Mesendoderm (in vitro differentiated cells): ENCODE measurements around the gene FHIP1B.

Source experiments
- DNase-seq: peaks from one replicate; pipeline ENCODE4 v3.0.0; 2013
- H2AK5ac ChIP-seq: 2 replicates; pipeline ENCODE4 v1.6.1; 2013; ENCODE audit warnings: low read length, inconsistent platforms
- H2BK120ac ChIP-seq: 2 replicates; pipeline ENCODE4 v1.6.1; 2013; ENCODE audit warnings: low read depth, mild to moderate bottlenecking, low read length, moderate library complexity, mixed read lengths
- H2BK15ac ChIP-seq: replicated peaks from 2 replicates; pipeline ENCODE4 v1.6.1; 2013; ENCODE audit warnings: low read depth, mild to moderate bottlenecking, moderate library complexity
- H2BK5ac ChIP-seq: 2 replicates; pipeline ENCODE4 v1.6.1; 2013; ENCODE audit warnings: low read length, inconsistent platforms
- H3K18ac ChIP-seq: 2 replicates; pipeline ENCODE4 v1.6.1; 2013; ENCODE audit warnings: mild to moderate bottlenecking, low read length, mixed read lengths
- H3K23ac ChIP-seq: one replicate; pipeline ENCODE4 v1.6.1; 2013; ENCODE audit warnings: low read length
- H3K27ac ChIP-seq: 2 replicates; pipeline ENCODE4 v1.5.1; 2013; ENCODE audit warnings: low read depth, mild to moderate bottlenecking, inconsistent platforms, low read length, moderate library complexity
- H3K27me3 ChIP-seq: 2 replicates; pipeline ENCODE4 v1.6.1; 2013; ENCODE audit warnings: low read length, control low read depth, mild to moderate bottlenecking, inconsistent platforms; ENCODE audit not compliant: insufficient read depth, poor library complexity
- H3K36me3 ChIP-seq: 2 replicates; pipeline ENCODE4 v1.6.1; 2013; ENCODE audit warnings: low read length, inconsistent platforms; ENCODE audit not compliant: control insufficient read depth, insufficient read depth
- H3K4ac ChIP-seq: one replicate; pipeline ENCODE4 v1.6.1; 2013; ENCODE audit warnings: low read depth, mild to moderate bottlenecking, low read length, moderate library complexity
- H3K4me1 ChIP-seq: 2 replicates; pipeline ENCODE4 v1.6.1; 2013; ENCODE audit warnings: low read depth, low read length, inconsistent platforms; ENCODE audit not compliant: control insufficient read depth
- H3K4me2 ChIP-seq: 2 replicates; pipeline ENCODE4 v1.6.1; 2013; ENCODE audit warnings: low read length
- H3K4me3 ChIP-seq: 2 replicates; pipeline ENCODE4 v1.5.1; 2013; ENCODE audit warnings: mild to moderate bottlenecking, low read length
- H3K56ac ChIP-seq: one replicate; pipeline ENCODE4 v1.6.1; 2013; ENCODE audit warnings: low read length
- H3K79me1 ChIP-seq: 2 replicates; pipeline ENCODE4 v1.6.1; 2013; ENCODE audit warnings: low read length, inconsistent platforms
- H3K79me2 ChIP-seq: 2 replicates; pipeline ENCODE4 v1.6.1; 2013; ENCODE audit warnings: mild to moderate bottlenecking, low read length; ENCODE audit not compliant: control insufficient read depth, insufficient read depth
- H3K9ac ChIP-seq: 2 replicates; pipeline ENCODE4 v1.6.1; 2013; ENCODE audit warnings: low read length, inconsistent platforms
- H4K5ac ChIP-seq: one replicate; pipeline ENCODE4 v1.6.1; 2013; ENCODE audit warnings: low read length
- H4K8ac ChIP-seq: one replicate; pipeline ENCODE4 v1.6.1; 2013; ENCODE audit warnings: low read depth, mild to moderate bottlenecking, control low read depth, low read length, moderate library complexity
- WGBS: extraction: QIAGEN DNeasy Blood & Tissue Kit; methylation state at CpG from one replicate; pipeline ENCODE4 v1.1.7; 2013; ENCODE audit warnings: low lambda C conversion rate, missing lambda C conversion rate; ENCODE audit not compliant: insufficient coverage; ENCODE audit errors: extremely low coverage; 5-methylcytosine and 5-hydroxymethylcytosine counted together

Gene FHIP1B

GRCh38 chr11:6191742-6192141 lies 42.7 kb downstream of the FHIP1B start:
- Histone ChIP-seq H2AK5ac (no peak overlapping the region), H3K79me1 (no peaks in the 10 kb centered on the region), H3K27me3 (no peaks in the 10 kb centered on the region), H2BK120ac (no peak overlapping the region), H3K4ac (no peak overlapping the region), H3K9ac (no peak overlapping the region), H3K4me3 (no peak overlapping the region), H2BK15ac (no peak overlapping the region), H3K27ac (no peak overlapping the region), H3K36me3 (no peaks in the 10 kb centered on the region), H3K79me2 (no peaks in the 10 kb centered on the region), H3K18ac (no peak overlapping the region), H2BK5ac (no peak overlapping the region), H3K56ac (no peak overlapping the region), H3K4me1 (peaks cover 2% of the 10 kb centered on the region), H3K23ac (no peak overlapping the region), H4K5ac (no peak overlapping the region), H3K4me2 (no peak overlapping the region), H4K8ac (no peak overlapping the region)
- no peak for DNase-seq

- Histone ChIP-seq H3K4me2 (no peak overlapping the region), H3K4me1 (no peaks in the 10 kb centered on the region), H3K4me3 (no peak overlapping the region), H3K27ac (no peak overlapping the region), H3K79me2 (no peaks in the 10 kb centered on the region), H3K36me3 (no peaks in the 10 kb centered on the region), H3K79me1 (no peaks in the 10 kb centered on the region), H2AK5ac (no peak overlapping the region), H3K18ac (no peak overlapping the region), H3K4ac (no peak overlapping the region), H3K23ac (no peak overlapping the region), H2BK15ac (no peak overlapping the region), H3K27me3 (no peaks in the 10 kb centered on the region), H2BK5ac (no peak overlapping the region), H4K8ac (no peak overlapping the region), H3K56ac (no peak overlapping the region), H2BK120ac (no peak overlapping the region), H3K9ac (no peak overlapping the region), H4K5ac (no peak overlapping the region)
- no peak for DNase-seq
- no CpG with 5 or more reads among the region's 2 CpGs for WGBS
Observed at GRCh38 chr11:6175440-6175839, 59.0 kb downstream of the FHIP1B start.

- no CpG with 5 or more reads among the region's 1 CpG for WGBS
- H2BK15ac ChIP-seq, result no peak within 1 kb of the TSS
- H4K8ac ChIP-seq, result no peak within 1 kb of the TSS
- H3K4me1 ChIP-seq, result no peaks in the 10 kb centered on the region
- H3K36me3 ChIP-seq, result no peaks in the 10 kb centered on the region
- no peak within 1 kb of the TSS for H4K5ac ChIP-seq
- no peak within 1 kb of the TSS for H2BK120ac ChIP-seq
- no peak within 1 kb of the TSS for H3K23ac ChIP-seq
- H3K18ac ChIP-seq, result no peak within 1 kb of the TSS
- H3K9ac ChIP-seq, result no peak within 1 kb of the TSS
- H3K4ac ChIP-seq, result no peak within 1 kb of the TSS
- no peaks in the 10 kb centered on the region for H3K79me1 ChIP-seq
- no peak for DNase-seq
- H3K79me2 ChIP-seq, result no peaks in the 10 kb centered on the region
- H3K27ac ChIP-seq, result no peak within 1 kb of the TSS
- no peak within 1 kb of the TSS for H2AK5ac ChIP-seq
- no peak within 1 kb of the TSS for H3K4me3 ChIP-seq
- H3K4me2 ChIP-seq, result no peak within 1 kb of the TSS
- no peaks in the 10 kb centered on the region for H3K27me3 ChIP-seq
- no peak within 1 kb of the TSS for H2BK5ac ChIP-seq
- no peak within 1 kb of the TSS for H3K56ac ChIP-seq
Observed at GRCh38 chr11:6170226-6170625, 64.2 kb downstream of the FHIP1B start, which contains the start of gene OR52B2. OR52B2 (minus strand) TSS chr11:6170326; CDS start chr11:6170326, 0 bp downstream.
